Measurements from ENCODE around the gene BMERB1.

DNA sequence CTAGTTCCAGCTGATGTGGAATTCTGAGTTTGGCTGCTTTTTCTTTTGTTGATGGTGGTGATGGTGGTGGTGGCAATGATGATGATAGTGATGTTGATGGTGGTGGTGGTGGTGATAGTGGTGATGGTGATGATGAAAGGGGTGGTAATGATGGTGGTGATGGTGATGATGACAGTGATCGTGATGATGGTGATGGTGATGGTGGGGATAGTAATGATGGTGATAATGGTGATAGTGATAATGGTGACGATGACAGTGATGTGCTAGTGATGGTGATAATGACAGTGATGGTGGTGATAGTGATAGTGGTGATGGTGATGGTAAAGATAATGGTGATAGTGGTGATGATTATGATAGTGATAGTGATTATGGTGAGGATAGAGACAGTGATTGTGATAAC, 61.5 kb downstream of the BMERB1 start:
- no peak for TF ChIP-seq CTCF (IDR thresholded peaks at IDR 0.05 in 8 of 11, conservative IDR thresholded peaks at IDR 0.05 in 3 of 11)
- no peak for TF ChIP-seq POLR2A (IDR thresholded peaks at IDR 0.05)
